ENCODE measurements around the gene RNF112.

DNA sequence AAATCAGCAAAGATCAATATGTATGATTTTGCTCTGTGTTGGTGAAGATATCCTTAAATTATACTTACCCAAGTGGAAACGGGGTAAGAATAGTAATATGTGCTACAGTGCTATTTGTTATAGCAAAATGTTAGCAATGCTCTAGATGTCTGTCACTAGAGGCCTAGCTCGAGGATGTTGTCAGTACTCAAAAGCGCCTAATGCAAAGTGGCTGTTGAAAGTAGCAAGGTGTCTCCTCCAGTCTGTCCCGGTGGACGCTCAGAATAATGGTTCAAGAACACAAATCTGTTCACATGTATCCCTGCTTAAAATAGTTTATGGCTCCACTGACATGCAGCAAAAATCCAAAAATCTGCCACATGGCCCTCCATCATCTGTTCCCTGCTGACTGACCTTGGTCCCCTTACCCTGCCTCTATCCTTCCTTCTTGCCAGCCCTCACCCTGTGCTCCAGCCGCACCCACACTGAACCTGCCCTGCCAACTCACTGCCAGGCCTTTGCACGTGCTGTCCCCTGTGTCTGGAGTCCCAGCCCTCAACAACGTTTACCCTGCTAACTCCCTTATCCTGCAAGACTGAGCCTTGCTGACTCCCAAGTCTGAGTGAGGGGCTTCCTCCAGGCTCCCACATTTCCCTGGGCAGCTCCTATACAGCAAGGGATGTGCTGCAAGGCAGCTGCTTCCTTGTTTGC lies 9.6 kb upstream of the RNF112 start:
- TF ChIP-seq, protein P1, sequence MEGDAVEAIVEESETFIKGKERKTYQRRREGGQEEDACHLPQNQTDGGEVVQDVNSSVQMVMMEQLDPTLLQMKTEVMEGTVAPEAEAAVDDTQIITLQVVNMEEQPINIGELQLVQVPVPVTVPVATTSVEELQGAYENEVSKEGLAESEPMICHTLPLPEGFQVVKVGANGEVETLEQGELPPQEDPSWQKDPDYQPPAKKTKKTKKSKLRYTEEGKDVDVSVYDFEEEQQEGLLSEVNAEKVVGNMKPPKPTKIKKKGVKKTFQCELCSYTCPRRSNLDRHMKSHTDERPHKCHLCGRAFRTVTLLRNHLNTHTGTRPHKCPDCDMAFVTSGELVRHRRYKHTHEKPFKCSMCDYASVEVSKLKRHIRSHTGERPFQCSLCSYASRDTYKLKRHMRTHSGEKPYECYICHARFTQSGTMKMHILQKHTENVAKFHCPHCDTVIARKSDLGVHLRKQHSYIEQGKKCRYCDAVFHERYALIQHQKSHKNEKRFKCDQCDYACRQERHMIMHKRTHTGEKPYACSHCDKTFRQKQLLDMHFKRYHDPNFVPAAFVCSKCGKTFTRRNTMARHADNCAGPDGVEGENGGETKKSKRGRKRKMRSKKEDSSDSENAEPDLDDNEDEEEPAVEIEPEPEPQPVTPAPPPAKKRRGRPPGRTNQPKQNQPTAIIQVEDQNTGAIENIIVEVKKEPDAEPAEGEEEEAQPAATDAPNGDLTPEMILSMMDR (conservative IDR thresholded peaks at IDR 0.05; ENCODE audit: low read length): no peak
- TF ChIP-seq EZH2phosphoT487 (IDR thresholded peaks at IDR 0.05; ENCODE audit: borderline replicate concordance): no peak

Data from Loucy (cell line).